OCI-LY7 (cell line): ENCODE data around the gene LRRC31. TPM values are rescaled to one million over a fixed set of nuclear protein-coding genes. Genes with fewer than 3 reads are reported as not detected.

Experiments
- BruUV-seq: library from RNA; stranded (reverse); fragments of 400-500 nt; replicated peaks from 2 replicates; lab custom pipeline; 2021; lab: Mats Ljungman, UMichigan
- CTCF ChIA-PET: fragments of 300-600 bp; sonication (Branson Sonifier 250); formaldehyde crosslinking; loops from one replicate; lab custom pipeline; 2022; ENCODE audit warnings: antibody characterized with exemption; ENCODE audit not compliant: unreplicated experiment; lab: Charles Lee
- POLR2A ChIA-PET: fragments of 300-600 bp; sonication (Branson Sonifier 250); formaldehyde crosslinking; loops from one replicate; lab custom pipeline; 2022; ENCODE audit warnings: antibody characterized with exemption; lab: Charles Lee
- DNase-seq: peaks from one replicate; pipeline ENCODE4 v3.0.0-alpha.2; 2015; ENCODE audit warnings: low spot score
- H2AFZ ChIP-seq: fragments of 200-600 bp; sonication (generic), shearing (Covaris generic); 2 replicates; pipeline ENCODE4 v1.6.1; 2014; ENCODE audit warnings: mild to moderate bottlenecking, antibody characterized with exemption, low read length, moderate library complexity
- H3K27ac ChIP-seq: fragments of 200-600 bp; sonication (generic); 2 replicates; pipeline ENCODE4 v1.5.1; 2014; ENCODE audit warnings: mixed run types, low read depth, mild to moderate bottlenecking, moderate library complexity, low read length, inconsistent platforms; ENCODE audit not compliant: poor library complexity, severe bottlenecking
- H3K36me3 ChIP-seq: fragments of 200-600 bp; sonication (generic); 2 replicates; pipeline ENCODE4 v1.6.1; 2014; ENCODE audit warnings: mild to moderate bottlenecking, antibody characterized with exemption, low read length, moderate library complexity, mixed read lengths; ENCODE audit not compliant: insufficient read depth
- H3K4me1 ChIP-seq: fragments of 200-600 bp; sonication (generic); 2 replicates; pipeline ENCODE4 v1.5.1; 2014; ENCODE audit warnings: mild to moderate bottlenecking, low read length; ENCODE audit not compliant: insufficient read depth, poor library complexity, severe bottlenecking
- H3K4me2 ChIP-seq: fragments of 200-600 bp; sonication (generic); 2 replicates; pipeline ENCODE4 v1.6.1; 2014; ENCODE audit warnings: mild to moderate bottlenecking, low read length
- H3K4me3 ChIP-seq: fragments of 200-600 bp; sonication (generic); 2 replicates; pipeline ENCODE4 v1.5.1; 2014; ENCODE audit warnings: mild to moderate bottlenecking, low read depth, low read length; ENCODE audit not compliant: poor library complexity, severe bottlenecking
- H3K79me2 ChIP-seq: fragments of 200-600 bp; sonication (generic); 2 replicates; pipeline ENCODE4 v1.6.1; 2016; ENCODE audit warnings: low read depth, mild to moderate bottlenecking, low read length, moderate library complexity, mixed read lengths; ENCODE audit not compliant: insufficient read depth
- H3K9me2 ChIP-seq: fragments of 200-600 bp; sonication (generic); 2 replicates; pipeline ENCODE4 v1.6.1; 2016; ENCODE audit warnings: mild to moderate bottlenecking, low read length, mixed read lengths; ENCODE audit not compliant: insufficient read depth
- H3K9me3 ChIP-seq: fragments of 200-600 bp; sonication (generic); 2 replicates; pipeline ENCODE4 v1.6.1; 2014; ENCODE audit warnings: mild to moderate bottlenecking, mixed run types, low read length, mixed read lengths
- H4K20me1 ChIP-seq: fragments of 200-600 bp; sonication (generic); 2 replicates; pipeline ENCODE4 v1.6.1; 2014; ENCODE audit warnings: mild to moderate bottlenecking, antibody characterized with exemption, low read length, moderate library complexity, mixed read lengths; ENCODE audit not compliant: insufficient read depth
- EZH2phosphoT487 ChIP-seq: fragments of 200-600 bp; sonication (generic); IDR thresholded peaks from 2 replicates; pipeline ENCODE4 v1.6.1; 2018; ENCODE audit warnings: low read depth, borderline replicate concordance, mild to moderate bottlenecking, mixed run types, antibody characterized with exemption, low read length, moderate library complexity, mixed read lengths
- intact Hi-C: fragments of 100-400 bp; cut with micrococcal nuclease; formaldehyde crosslinking; loops from one replicate; pipeline ENCODE4 v1.10.0; 2022; ENCODE audit not compliant: unreplicated experiment
- total RNA-seq, 2 experiments: library from RNA; depleted of rRNA in 1 of 2; stranded (reverse); fragments of >200 nt in 1 of 2; shearing (Covaris generic) in 1 of 2; gene quantifications; 2 replicates each; pipeline ENCODE4 v1.2.3, GENCODE V29; 2014 to 2022
- TF ChIP-seq, protein P1 (sequence below): fragments of 200-600 bp; sonication (generic); conservative IDR thresholded peaks from 2 replicates; pipeline ENCODE4 v1.5.1; 2014; ENCODE audit warnings: mild to moderate bottlenecking, antibody characterized with exemption, low read length, moderate library complexity, mixed read lengths

LRRC31 gene
- total RNA-seq, 2 experiments from 2014 or later: not detected

- peak overlapping the region; percentile 98; the same call in 1 of the 2 replicates for H2AFZ ChIP-seq
- no peaks in the 10 kb centered on the region for H3K36me3 ChIP-seq
- no peak overlapping the region for H3K27ac ChIP-seq
- TF ChIP-seq, protein P1, sequence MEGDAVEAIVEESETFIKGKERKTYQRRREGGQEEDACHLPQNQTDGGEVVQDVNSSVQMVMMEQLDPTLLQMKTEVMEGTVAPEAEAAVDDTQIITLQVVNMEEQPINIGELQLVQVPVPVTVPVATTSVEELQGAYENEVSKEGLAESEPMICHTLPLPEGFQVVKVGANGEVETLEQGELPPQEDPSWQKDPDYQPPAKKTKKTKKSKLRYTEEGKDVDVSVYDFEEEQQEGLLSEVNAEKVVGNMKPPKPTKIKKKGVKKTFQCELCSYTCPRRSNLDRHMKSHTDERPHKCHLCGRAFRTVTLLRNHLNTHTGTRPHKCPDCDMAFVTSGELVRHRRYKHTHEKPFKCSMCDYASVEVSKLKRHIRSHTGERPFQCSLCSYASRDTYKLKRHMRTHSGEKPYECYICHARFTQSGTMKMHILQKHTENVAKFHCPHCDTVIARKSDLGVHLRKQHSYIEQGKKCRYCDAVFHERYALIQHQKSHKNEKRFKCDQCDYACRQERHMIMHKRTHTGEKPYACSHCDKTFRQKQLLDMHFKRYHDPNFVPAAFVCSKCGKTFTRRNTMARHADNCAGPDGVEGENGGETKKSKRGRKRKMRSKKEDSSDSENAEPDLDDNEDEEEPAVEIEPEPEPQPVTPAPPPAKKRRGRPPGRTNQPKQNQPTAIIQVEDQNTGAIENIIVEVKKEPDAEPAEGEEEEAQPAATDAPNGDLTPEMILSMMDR: no peak
- no peaks in the 10 kb centered on the region for H3K9me3 ChIP-seq
- peak overlapping the region; percentile 48; the same call in 1 of the 2 replicates for H3K4me2 ChIP-seq
- intact Hi-C loops: loop anchor here (5.0 to 10.0 kb wide), 4 partner anchors 102 to 548 kb away; partner anchors contain the start of gene PHC3
- peaks cover 33% of the 10 kb centered on the region for H3K4me1 ChIP-seq
- DNase-seq: no peak
- BruUV-seq: no TSS peak
- H3K9me2 ChIP-seq: no peaks in the 10 kb centered on the region
- H4K20me1 ChIP-seq: no peaks in the 10 kb centered on the region
- ChIA-PET CTCF (interaction anchor here (0.5 kb wide), 2 partner anchors 55 to 157 kb away, joined by 3 to 4 read pairs; no protein-coding TSS in a partner anchor), POLR2A (interaction anchor here (0.9 to 2.3 kb wide), 4 partner anchors 10 to 188 kb away, joined by 3 to 5 read pairs (median 4); no protein-coding TSS in a partner anchor)
- H3K79me2 ChIP-seq: no peaks in the 10 kb centered on the region
- no peak overlapping the region for H3K4me3 ChIP-seq
Measured at GRCh38 chr3:169864270-169864669, 5.5 kb downstream of the LRRC31 start.

DNA sequence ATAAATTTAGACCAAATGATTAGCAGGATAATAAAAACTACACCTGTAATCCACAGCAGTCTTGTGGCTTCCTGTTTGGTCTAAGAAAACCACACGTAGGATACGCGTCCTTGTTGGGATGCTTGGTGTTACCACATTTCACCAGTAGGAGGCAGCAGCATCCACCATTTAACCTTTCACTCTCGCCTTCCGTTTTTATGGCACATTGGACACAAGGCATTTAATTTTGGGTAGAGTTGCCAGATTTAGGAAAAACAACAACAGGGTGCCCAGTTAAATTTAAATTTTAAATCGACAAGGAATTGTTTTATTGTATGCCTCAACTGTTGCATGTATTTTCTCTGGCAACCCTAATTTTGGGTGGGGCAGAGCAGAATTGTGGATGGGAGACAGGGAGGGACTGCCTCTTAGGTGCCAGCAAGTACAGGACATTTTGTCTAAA is 6.3 kb downstream of the LRRC31 start:
- Histone ChIP-seq H3K79me2 (no peaks in the 10 kb centered on the region), H3K4me1 (peaks cover 33% of the 10 kb centered on the region), H3K4me2 (peak overlapping the region; percentile 48), H3K27ac (no peak overlapping the region), H4K20me1 (no peaks in the 10 kb centered on the region), H3K4me3 (no peak overlapping the region), H3K9me3 (no peaks in the 10 kb centered on the region), H3K9me2 (no peaks in the 10 kb centered on the region), H2AFZ (peak overlapping the region; percentile 98; the same call in 1 of the 2 replicates), H3K36me3 (no peaks in the 10 kb centered on the region)
- ChIA-PET CTCF (no interaction called here), POLR2A (interaction anchor here (0.9 to 2.3 kb wide), 3 partner anchors 11 to 189 kb away, joined by 3 to 5 read pairs (median 3); no protein-coding TSS in a partner anchor)
- no TSS peak for BruUV-seq
- peak; percentile 85 for DNase-seq
- intact Hi-C loops: loop anchor here (1.0 to 10.0 kb wide), 8 partner anchors 101 to 549 kb away; partner anchors contain the start of genes GPR160, PHC3 and SEC62
- no peak for TF ChIP-seq EZH2phosphoT487
- TF ChIP-seq, protein P1: peak; percentile 99

- H4K20me1 ChIP-seq: no peaks in the 10 kb centered on the region
- no peak overlapping the region for H3K4me3 ChIP-seq
- no peaks in the 10 kb centered on the region for H3K36me3 ChIP-seq
- H3K79me2 ChIP-seq: no peaks in the 10 kb centered on the region
- BruUV-seq: no TSS peak
- DNase-seq: no peak
- POLR2A ChIA-PET: interaction anchor here (0.8 to 2.3 kb wide), 9 partner anchors 8 to 192 kb away, joined by 3 to 6 read pairs (median 4); partner anchors contain the start of genes GPR160 and LRRC31
- H3K9me2 ChIP-seq: no peaks in the 10 kb centered on the region
- H3K9me3 ChIP-seq: no peaks in the 10 kb centered on the region
- CTCF ChIA-PET: interaction anchor here (0.7 to 1.4 kb wide), 2 partner anchors 68 to 140 kb away, joined by 3 read pairs; no protein-coding TSS in a partner anchor
- TF ChIP-seq, protein P1: no peak
- no peak for TF ChIP-seq EZH2phosphoT487
- H2AFZ ChIP-seq: no peak overlapping the region
- H3K4me2 ChIP-seq: no peak overlapping the region
- intact Hi-C loops: loop anchor here (5.0 to 10.0 kb wide), 4 partner anchors 100 to 550 kb away; partner anchors contain the start of gene PHC3
- H3K4me1 ChIP-seq: peaks cover 33% of the 10 kb centered on the region
- H3K27ac ChIP-seq: no peak overlapping the region
Measured at GRCh38 chr3:169861871-169862270, 7.9 kb downstream of the LRRC31 start.
